Liver (tissue), 9 donors: ENCODE measurements around the gene FRMD5. TPM values are rescaled to one million over a fixed set of nuclear protein-coding genes. Genes with fewer than 3 reads are reported as not detected.

Experiments
- DNase-seq: peaks from one replicate; pipeline ENCODE4 v3.0.0-alpha.2; 2017; ENCODE audit warnings: low spot score
- H3K27ac ChIP-seq, 2 donors: one replicate each; pipeline ENCODE4 v1.7.0; 2013; ENCODE audit warnings: inconsistent platforms in 2 of 2, low read length in 2 of 2, control low read depth in 1 of 2, low read depth in 1 of 2, mild to moderate bottlenecking in 1 of 2
- H3K27me3 ChIP-seq, 4 donors: one replicate each; pipeline versions ENCODE4 v1.6.1 to v1.7.0; 2013; ENCODE audit warnings: low read length in 3 of 4, inconsistent platforms in 1 of 4, mild to moderate bottlenecking in 1 of 4, moderate library complexity in 1 of 4; ENCODE audit not compliant: control insufficient read depth in 4 of 4, insufficient read depth in 4 of 4
- H3K36me3 ChIP-seq, 4 donors: one replicate each; pipeline versions ENCODE4 v1.6.1 to v1.7.0; 2013; ENCODE audit warnings: low read length in 3 of 4, mild to moderate bottlenecking in 3 of 4, low read depth in 1 of 4, moderate library complexity in 1 of 4; ENCODE audit not compliant: control insufficient read depth in 4 of 4, insufficient read depth in 3 of 4
- H3K4me1 ChIP-seq, 4 donors: one replicate each; pipeline versions ENCODE4 v1.6.1 to v1.7.0; 2013; ENCODE audit warnings: low read length in 3 of 4, mild to moderate bottlenecking in 3 of 4, moderate library complexity in 1 of 4; ENCODE audit not compliant: control insufficient read depth in 4 of 4, insufficient read depth in 4 of 4
- H3K4me3 ChIP-seq, 3 donors: one replicate each; pipeline versions ENCODE4 v1.6.1 to v1.7.0; 2013; ENCODE audit warnings: low read length in 3 of 3, control low read depth in 1 of 3, low read depth in 1 of 3, mild to moderate bottlenecking in 1 of 3
- H3K9ac ChIP-seq, 2 donors: one replicate each; pipeline ENCODE4 v1.7.0; 2013; ENCODE audit warnings: low read length in 2 of 2, mild to moderate bottlenecking in 2 of 2, moderate library complexity in 2 of 2, control low read depth in 1 of 2, low read depth in 1 of 2
- H3K9me3 ChIP-seq, 4 donors: one replicate each; pipeline versions ENCODE4 v1.6.1 to v1.7.0; 2013; ENCODE audit warnings: low read length in 3 of 4; ENCODE audit not compliant: control insufficient read depth in 4 of 4
- ATF3 ChIP-seq: IDR thresholded peaks from 2 replicates; pipeline ENCODE4 v1.6.1; 2016; ENCODE audit warnings: antibody characterized with exemption
- CTCF ChIP-seq: fragments of 150-350 bp; IDR thresholded peaks from 2 replicates; pipeline ENCODE4 v1.5.1; 2017; ENCODE audit warnings: improper control_type of control experiment, low read depth, low read length; ENCODE audit not compliant: missing input control
- EGR1 ChIP-seq, 2 donors: IDR thresholded peaks; 2 replicates each; pipeline ENCODE4 v1.6.1; 2016 to 2018; ENCODE audit warnings: antibody characterized with exemption in 2 of 2, low read depth in 2 of 2
- FOXA1 ChIP-seq: IDR thresholded peaks from 2 replicates; pipeline ENCODE4 v1.6.1; 2016; ENCODE audit warnings: antibody characterized with exemption
- FOXA2 ChIP-seq: IDR thresholded peaks from 2 replicates; pipeline ENCODE4 v1.6.1; 2016; ENCODE audit warnings: antibody characterized with exemption
- GABPA ChIP-seq, 2 donors: IDR thresholded peaks in 1 of 2; conservative IDR thresholded peaks in 1 of 2; 2 replicates each; pipeline ENCODE4 v1.6.1; 2016; ENCODE audit warnings: antibody characterized with exemption in 2 of 2, mild to moderate bottlenecking in 1 of 2, moderate library complexity in 1 of 2
- HNF4A ChIP-seq, 2 donors: conservative IDR thresholded peaks; 2 replicates each; pipeline ENCODE4 v1.6.1; 2016; ENCODE audit warnings: antibody characterized with exemption in 2 of 2, mild to moderate bottlenecking in 2 of 2
- HNF4G ChIP-seq: IDR thresholded peaks from 2 replicates; pipeline ENCODE4 v1.6.1; 2016; ENCODE audit warnings: antibody characterized with exemption
- JUND ChIP-seq, 2 donors: IDR thresholded peaks; 2 replicates each; pipeline ENCODE4 v1.6.1; 2016; ENCODE audit warnings: antibody characterized with exemption in 2 of 2
- MAX ChIP-seq: IDR thresholded peaks from 2 replicates; pipeline ENCODE4 v1.6.1; 2016; ENCODE audit warnings: antibody characterized with exemption
- NR2F2 ChIP-seq: IDR thresholded peaks from 2 replicates; pipeline ENCODE4 v1.6.1; 2016; ENCODE audit warnings: antibody characterized with exemption
- RAD21 ChIP-seq, 2 donors: IDR thresholded peaks; 2 replicates each; pipeline ENCODE4 v1.6.1; 2016; ENCODE audit warnings: antibody characterized with exemption in 2 of 2, mild to moderate bottlenecking in 2 of 2
- REST ChIP-seq: IDR thresholded peaks from 2 replicates; pipeline ENCODE4 v1.6.1; 2016; ENCODE audit warnings: antibody characterized with exemption, mild to moderate bottlenecking
- RXRA ChIP-seq, 2 donors: IDR thresholded peaks; 2 replicates each; pipeline ENCODE4 v1.6.1; 2017 to 2018; ENCODE audit warnings: antibody characterized with exemption in 2 of 2, mild to moderate bottlenecking in 1 of 2
- SP1 ChIP-seq: IDR thresholded peaks from 2 replicates; pipeline ENCODE4 v1.6.1; 2018; ENCODE audit warnings: antibody characterized with exemption, mild to moderate bottlenecking
- TAF1 ChIP-seq: conservative IDR thresholded peaks from 2 replicates; pipeline ENCODE4 v1.6.1; 2016; ENCODE audit warnings: antibody characterized with exemption, mild to moderate bottlenecking
- YY1 ChIP-seq: IDR thresholded peaks from 2 replicates; pipeline ENCODE4 v1.6.1; 2016; ENCODE audit warnings: antibody characterized with exemption, mild to moderate bottlenecking
- ZBTB33 ChIP-seq: IDR thresholded peaks from 2 replicates; pipeline ENCODE4 v1.6.1; 2016; ENCODE audit warnings: antibody characterized with exemption
- WGBS: extraction: QIAGEN DNeasy Blood & Tissue Kit; methylation state at CpG from one replicate; pipeline ENCODE4 v1.1.7; 2013; 5-methylcytosine and 5-hydroxymethylcytosine counted together
- polyA plus RNA-seq, 2 donors: library from polyadenylated mRNA; stranded (reverse) in 1 of 2; unstranded in 1 of 2; fragments of 200-250 nt in 1 of 2; fragments of >200 nt in 1 of 2; fragmentation: Nextera tagmentation in 1 of 2; extraction: Ambion mirVana in 1 of 2; gene quantifications; one replicate each; pipeline versions ENCODE4 v1.2.1 to v1.2.3, GENCODE V29; 2013 to 2015
- total RNA-seq, 2 donors: library from RNA; depleted of rRNA; stranded (reverse); fragments of >200 nt; gene quantifications; one replicate each; pipeline ENCODE4 v1.2.3, GENCODE V29; 2014
- donor health status: healthy.
- donor health status: healthy.
- donor health status: healthy.
- donor health status: healthy.
- donor health status: healthy.

Gene FRMD5
- total and polyA plus RNA-seq, 4 donors: 0.01 to 0.25 TPM; not detected in 2

- Histone ChIP-seq H3K27ac (no peak overlapping the region), H3K9me3 (no peaks in the 10 kb centered on the region), H3K9ac (no peak overlapping the region), H3K4me1 (no peaks in the 10 kb centered on the region), H3K27me3 (no peaks in the 10 kb centered on the region), H3K4me3 (no peak overlapping the region), H3K36me3 (no peaks in the 10 kb centered on the region)
- no peak for DNase-seq
- TF ChIP-seq GABPA (IDR thresholded peaks at IDR 0.05 in 1 of 2, conservative IDR thresholded peaks at IDR 0.05 in 1 of 2): no peak
- no peak for TF ChIP-seq RAD21 (IDR thresholded peaks at IDR 0.05)
- TF ChIP-seq HNF4A (conservative IDR thresholded peaks at IDR 0.05): no peak
- TF ChIP-seq TAF1: no peak
- TF ChIP-seq CTCF: no peak
- TF ChIP-seq SP1: no peak
- TF ChIP-seq MAX: no peak
- no peak for TF ChIP-seq RXRA (IDR thresholded peaks at IDR 0.05)
- no peak for TF ChIP-seq JUND (IDR thresholded peaks at IDR 0.05)
- no peak for TF ChIP-seq REST
- TF ChIP-seq ZBTB33: no peak
- TF ChIP-seq ATF3: no peak
- TF ChIP-seq HNF4G: no peak
- no peak for TF ChIP-seq FOXA1
- no peak for TF ChIP-seq NR2F2
- no peak for TF ChIP-seq FOXA2
- no peak for TF ChIP-seq YY1
- WGBS: 71% methylated on average over 6 of the region's 6 CpGs
Observed at GRCh38 chr15:43920815-43921214, 274.3 kb downstream of the FRMD5 start.

- H3K27ac ChIP-seq: no peak overlapping the region
- WGBS: 61% methylated on average over 2 of the region's 2 CpGs
- no peaks in the 10 kb centered on the region for H3K27me3 ChIP-seq
- H3K9ac ChIP-seq: no peak overlapping the region
- H3K4me3 ChIP-seq: no peak overlapping the region
- H3K4me1 ChIP-seq: no peaks in the 10 kb centered on the region
- H3K9me3 ChIP-seq: no peaks in the 10 kb centered on the region
- no peak for DNase-seq
- H3K36me3 ChIP-seq: no peaks in the 10 kb centered on the region
- no peak for TF ChIP-seq EGR1 (IDR thresholded peaks at IDR 0.05; ENCODE audit: low read depth in 2 of 2)
- TF ChIP-seq ATF3: no peak
- no peak for TF ChIP-seq HNF4A (conservative IDR thresholded peaks at IDR 0.05)
- no peak for TF ChIP-seq FOXA1
- no peak for TF ChIP-seq HNF4G
- TF ChIP-seq GABPA (IDR thresholded peaks at IDR 0.05 in 1 of 2, conservative IDR thresholded peaks at IDR 0.05 in 1 of 2): no peak
- TF ChIP-seq NR2F2: no peak
- no peak for TF ChIP-seq REST
- TF ChIP-seq JUND (IDR thresholded peaks at IDR 0.05): no peak
- TF ChIP-seq YY1: no peak
- no peak for TF ChIP-seq MAX
- TF ChIP-seq RAD21 (IDR thresholded peaks at IDR 0.05): no peak
- no peak for TF ChIP-seq TAF1
- no peak for TF ChIP-seq RXRA (IDR thresholded peaks at IDR 0.05)
Observed at GRCh38 chr15:43920254-43920600, 274.8 kb downstream of the FRMD5 start.
